Bone marrow (tissue), 2 donors: ENCODE measurements around the gene VWA7.
A peak's percentile ranks its signal among the peaks of the same experiment; 100 is the strongest.
"Not testable (repeated sequence)": the region's sequence is repeated elsewhere in the genome, so short reads cannot be mapped to it uniquely, and the experiment has no call there.

Source experiments
- DNase-seq, 2 donors: peaks; one replicate each; lab custom pipeline; 2025; lab: John Stamatoyannopoulos, UW

Gene VWA7, protein sequence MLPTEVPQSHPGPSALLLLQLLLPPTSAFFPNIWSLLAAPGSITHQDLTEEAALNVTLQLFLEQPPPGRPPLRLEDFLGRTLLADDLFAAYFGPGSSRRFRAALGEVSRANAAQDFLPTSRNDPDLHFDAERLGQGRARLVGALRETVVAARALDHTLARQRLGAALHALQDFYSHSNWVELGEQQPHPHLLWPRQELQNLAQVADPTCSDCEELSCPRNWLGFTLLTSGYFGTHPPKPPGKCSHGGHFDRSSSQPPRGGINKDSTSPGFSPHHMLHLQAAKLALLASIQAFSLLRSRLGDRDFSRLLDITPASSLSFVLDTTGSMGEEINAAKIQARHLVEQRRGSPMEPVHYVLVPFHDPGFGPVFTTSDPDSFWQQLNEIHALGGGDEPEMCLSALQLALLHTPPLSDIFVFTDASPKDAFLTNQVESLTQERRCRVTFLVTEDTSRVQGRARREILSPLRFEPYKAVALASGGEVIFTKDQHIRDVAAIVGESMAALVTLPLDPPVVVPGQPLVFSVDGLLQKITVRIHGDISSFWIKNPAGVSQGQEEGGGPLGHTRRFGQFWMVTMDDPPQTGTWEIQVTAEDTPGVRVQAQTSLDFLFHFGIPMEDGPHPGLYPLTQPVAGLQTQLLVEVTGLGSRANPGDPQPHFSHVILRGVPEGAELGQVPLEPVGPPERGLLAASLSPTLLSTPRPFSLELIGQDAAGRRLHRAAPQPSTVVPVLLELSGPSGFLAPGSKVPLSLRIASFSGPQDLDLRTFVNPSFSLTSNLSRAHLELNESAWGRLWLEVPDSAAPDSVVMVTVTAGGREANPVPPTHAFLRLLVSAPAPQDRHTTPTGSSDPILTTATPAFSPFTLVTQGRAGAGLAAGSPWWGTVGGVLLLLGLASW

DNA sequence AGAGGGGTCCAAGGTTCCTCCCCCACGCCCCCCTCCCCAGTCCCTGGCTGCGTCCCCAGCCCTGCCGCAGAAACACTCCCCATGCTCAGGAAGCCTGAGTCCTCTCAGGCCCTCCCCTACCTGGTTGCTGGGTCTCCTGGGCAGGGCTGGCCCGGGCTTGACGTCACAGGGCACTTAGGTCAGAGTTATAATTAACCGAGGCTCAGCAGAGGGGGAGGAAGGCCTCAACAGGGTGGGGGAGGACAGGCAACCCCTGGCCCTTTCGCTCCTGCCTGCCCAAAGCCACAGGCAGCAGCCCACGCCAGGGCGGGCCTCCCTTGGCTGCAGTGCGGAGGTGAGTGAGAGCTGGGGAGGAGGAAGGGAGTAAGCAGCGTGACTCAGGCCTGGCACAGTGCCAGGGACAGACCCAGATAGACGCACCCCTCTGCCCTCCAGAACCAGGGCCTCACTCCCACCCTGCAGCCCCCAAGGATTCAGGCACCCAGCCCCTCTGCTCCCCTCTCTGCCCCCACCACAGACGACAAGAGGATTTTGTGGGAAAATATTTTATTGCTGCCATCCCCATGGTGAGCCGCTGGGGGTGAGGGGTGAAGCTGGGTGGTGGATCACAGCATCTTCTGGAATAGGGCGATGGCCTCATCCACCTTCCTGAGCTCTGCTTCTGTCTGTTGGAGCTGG, at the start of gene VWA7:
VWA7 (minus strand) TSS at position 340 of the 678 bp plus-strand sequence. CDS start 549 bp downstream, outside the sequence.
- DNase-seq: peak; percentile 34 to 68

DNA sequence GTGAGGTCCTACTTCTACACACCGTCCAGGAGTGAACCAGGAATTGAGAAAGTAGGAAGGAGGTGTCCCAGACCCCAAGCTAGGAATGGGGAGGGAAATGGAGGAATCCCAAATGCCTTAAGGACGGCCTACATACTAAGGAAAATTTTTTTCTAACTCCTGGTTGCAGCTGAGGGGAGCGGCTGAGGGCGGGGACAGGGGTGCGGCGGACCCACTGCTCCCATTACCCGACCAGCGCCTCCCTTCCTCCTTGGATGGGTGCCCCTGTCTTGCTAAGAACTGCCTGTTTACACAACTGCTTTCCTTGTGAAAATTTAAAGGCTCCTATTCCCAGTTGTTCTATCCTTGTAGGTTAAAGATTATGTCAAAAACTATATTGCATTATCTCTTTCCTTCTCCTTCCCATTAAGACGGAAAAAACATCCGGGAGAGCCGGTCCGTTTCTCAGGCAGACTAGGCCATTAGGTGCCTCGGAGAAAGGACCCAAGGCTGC, 49.7 kb upstream of the VWA7 start:
- DNase-seq: no peak

DNA sequence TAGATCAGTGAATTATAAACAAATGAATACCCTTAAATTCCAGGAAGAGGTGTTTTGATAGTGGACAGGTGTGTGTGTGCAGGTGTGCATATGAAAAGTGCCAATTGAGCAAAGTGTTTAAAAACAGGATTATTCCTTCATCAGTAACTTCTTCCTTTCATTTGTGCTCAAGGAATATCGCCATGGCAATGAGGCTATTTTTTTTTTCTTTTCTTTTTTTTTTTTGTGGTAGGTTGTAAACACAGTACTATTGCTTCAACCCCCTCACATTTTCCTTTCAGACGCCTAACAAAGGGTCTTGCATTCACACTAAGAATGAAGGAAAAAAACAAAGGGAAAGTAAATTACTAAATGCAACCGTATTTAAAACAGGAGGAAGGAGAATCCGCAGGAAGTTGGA, 48.4 kb upstream of the VWA7 start:
- no peak for DNase-seq

DNA sequence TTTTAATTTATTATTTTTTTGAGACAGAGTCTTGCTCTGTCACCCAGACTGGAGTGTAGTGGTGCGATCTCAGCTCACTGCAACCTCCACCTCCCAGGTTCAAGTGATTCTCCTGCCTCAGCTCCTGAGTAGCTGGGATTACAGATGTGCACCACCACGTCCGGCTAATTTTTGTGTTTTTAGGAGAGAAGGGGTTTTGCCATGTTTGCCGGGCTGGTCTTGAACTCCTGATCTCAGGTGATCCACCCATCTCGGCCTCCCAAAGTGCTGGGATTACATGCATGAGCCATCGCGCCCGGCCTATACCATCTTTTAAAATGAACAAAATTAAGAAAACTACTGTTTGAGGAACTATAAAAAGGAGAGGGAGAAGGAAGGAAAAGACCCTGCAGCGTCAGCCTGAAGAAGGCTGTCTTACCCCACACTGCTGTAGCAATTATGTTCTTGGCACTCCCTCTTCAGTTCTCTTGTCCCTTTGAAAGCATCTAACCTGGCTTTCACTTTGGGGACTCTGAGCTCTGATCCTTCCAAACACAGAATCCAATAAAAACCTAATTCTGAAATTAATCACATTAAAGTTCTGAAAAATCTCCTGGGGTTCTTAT, 46.6 kb upstream of the VWA7 start:
- peak in 1 of 2 donors; percentile 5 for DNase-seq

DNA sequence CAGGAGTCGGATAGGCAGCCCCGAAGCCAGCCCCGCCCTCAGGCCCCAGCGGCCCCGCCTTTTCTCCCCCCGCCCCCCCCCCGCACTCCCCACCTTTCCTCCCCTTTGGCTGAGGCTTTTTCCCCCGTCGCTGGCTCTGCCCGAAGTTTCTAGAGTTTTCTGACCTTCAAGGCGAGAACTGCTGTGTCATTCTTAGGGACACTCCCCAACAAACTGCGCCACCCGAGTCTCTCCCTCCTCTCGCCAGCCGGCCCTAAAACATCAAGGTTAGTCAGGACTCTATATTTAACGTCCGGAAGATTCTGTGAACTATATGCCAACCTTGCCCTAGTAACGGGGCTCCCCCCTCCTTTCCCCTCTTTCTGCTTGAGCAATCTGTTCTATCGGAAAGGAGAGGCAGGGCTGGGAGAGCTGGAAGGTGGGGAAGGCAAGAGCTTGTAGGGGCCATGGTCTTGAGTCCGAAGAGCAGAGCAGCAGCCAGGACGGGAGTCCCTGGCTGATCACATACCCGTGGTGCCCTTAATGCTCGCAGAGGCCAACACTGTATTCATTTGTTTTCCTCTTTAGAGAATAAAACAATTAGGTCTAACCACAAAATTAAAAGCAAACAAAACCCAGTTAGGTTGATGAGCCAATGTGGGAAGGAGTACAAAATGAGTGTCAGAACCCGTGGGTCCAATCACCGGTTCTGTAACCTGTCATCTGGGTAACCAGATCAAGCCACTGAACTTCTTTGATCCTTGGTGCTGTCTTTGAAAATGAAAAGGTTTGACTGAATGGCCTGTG, 45.1 kb upstream of the VWA7 start:
- peak; percentile 63 to 92 for DNase-seq

DNA sequence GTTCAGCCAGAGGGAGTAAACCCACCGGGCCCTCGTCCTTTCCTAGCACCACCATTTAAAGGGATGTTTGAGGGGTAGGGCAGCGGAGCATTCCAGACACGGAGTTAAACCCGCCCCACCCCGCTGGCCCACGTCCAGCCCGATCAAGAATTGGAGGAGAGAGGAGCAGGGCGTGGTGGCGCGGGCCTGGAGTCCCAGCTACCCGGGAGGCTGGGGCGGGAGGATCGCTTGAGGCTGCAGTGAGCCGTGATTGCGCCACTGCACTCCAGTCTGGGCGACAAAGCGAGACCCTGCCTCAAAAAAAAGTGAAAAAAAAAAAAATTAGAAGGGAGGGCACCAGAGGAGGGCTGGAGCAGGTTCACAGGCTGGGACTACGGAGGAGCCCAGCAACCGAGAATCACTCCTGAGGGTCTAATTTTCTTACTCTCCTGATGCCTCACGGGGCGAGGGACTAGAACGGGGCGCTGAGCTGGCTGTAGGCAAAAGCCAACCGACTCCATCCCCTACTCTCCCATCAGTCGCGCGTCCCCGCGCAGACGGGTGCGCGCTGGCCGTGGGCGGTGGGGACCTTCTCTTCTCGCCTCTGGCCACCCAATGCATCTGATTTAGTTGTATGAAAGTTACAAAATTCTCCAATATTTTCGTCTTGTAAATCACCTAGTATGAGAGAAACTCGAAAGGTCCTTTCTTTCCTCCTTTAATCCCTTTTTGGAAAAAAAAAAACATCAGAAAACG, 44.3 kb upstream of the VWA7 start:
- DNase-seq: peak in 1 of 2 donors; percentile 57

DNA sequence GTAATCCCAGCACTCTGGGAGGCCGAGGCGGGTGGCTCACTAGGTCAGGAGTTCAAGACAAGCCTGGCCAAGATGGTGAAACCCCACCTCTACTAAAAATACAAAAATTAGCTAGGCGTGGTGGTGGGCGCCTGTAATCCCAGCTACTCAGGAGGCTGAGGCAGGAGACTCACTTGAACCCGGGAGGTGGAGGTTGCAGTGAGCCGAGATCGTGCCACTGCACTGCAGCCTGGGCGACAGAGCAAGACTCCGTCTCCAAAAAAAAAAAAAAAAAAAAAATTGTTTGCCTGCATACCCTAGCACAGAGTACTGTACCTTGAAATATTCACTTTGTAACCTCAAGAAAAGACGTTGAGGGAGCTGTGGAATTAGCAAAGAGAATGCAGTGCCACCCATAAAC, 43.3 kb upstream of the VWA7 start:
- not testable (repeated sequence) for DNase-seq

DNA sequence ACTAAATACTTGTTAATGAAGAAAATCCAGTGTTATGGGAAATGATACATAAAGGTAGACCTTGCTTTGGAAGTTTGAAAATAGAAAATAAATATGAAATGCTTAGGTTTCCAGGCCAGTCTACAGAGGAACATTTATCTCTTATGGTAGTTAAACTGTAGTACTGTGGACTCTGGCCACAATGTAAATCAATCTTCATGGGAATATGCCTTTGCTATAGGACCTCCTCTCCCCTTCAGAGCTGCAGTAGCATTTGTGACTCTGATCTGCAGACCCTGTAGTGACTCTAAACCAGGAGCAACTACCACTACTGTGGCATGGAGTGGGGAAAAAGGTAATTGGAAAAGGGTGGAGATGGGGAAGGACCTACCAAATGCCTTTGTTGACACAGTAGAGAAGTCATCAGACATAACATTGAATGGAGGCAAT, 42.8 kb upstream of the VWA7 start:
- DNase-seq: no peak

DNA sequence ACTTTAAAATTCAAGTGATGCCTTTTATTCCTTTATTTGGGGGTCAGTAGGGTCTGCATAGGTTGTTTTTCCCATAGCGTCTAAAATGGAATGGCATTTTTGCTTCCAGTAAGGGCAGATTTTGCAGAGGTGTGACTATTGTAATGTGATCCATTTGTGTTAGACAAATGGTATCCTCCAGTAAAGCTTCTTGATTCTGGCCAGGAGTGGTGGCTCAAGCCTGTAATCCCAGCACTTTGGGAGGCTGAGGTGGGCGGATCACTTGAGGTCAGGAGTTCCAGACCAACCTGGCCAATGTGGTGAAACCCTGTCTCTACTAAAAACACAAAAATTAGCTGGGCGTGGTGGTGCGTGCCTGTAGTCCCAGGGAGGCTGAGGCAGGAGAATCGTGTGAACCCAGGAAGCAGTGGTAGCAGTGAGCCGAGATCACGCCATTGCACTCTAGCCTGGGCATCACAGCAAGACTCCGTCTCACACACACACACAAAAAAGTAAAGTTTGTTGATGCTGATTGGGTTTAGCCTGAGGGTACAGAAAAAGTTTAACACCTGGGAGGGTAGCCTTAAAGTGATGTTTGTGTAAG, 40.9 kb upstream of the VWA7 start:
- not testable (repeated sequence) for DNase-seq

DNA sequence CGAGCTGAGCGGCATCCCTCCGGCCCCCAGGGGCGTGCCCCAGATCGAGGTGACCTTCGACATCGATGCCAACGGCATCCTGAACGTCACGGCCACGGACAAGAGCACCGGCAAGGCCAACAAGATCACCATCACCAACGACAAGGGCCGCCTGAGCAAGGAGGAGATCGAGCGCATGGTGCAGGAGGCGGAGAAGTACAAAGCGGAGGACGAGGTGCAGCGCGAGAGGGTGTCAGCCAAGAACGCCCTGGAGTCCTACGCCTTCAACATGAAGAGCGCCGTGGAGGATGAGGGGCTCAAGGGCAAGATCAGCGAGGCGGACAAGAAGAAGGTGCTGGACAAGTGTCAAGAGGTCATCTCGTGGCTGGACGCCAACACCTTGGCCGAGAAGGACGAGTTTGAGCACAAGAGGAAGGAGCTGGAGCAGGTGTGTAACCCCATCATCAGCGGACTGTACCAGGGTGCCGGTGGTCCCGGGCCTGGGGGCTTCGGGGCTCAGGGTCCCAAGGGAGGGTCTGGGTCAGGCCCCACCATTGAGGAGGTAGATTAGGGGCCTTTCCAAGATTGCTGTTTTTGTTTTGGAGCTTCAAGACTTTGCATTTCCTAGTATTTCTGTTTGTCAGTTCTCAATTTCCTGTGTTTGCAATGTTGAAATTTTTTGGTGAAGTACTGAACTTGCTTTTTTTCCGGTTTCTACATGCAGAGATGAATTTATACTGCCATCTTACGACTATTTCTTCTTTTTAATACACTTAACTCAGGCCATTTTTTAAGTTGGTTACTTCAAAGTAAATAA, 40.2 kb upstream of the VWA7 start:
- peak in 1 of 2 donors; percentile 7 for DNase-seq

DNA sequence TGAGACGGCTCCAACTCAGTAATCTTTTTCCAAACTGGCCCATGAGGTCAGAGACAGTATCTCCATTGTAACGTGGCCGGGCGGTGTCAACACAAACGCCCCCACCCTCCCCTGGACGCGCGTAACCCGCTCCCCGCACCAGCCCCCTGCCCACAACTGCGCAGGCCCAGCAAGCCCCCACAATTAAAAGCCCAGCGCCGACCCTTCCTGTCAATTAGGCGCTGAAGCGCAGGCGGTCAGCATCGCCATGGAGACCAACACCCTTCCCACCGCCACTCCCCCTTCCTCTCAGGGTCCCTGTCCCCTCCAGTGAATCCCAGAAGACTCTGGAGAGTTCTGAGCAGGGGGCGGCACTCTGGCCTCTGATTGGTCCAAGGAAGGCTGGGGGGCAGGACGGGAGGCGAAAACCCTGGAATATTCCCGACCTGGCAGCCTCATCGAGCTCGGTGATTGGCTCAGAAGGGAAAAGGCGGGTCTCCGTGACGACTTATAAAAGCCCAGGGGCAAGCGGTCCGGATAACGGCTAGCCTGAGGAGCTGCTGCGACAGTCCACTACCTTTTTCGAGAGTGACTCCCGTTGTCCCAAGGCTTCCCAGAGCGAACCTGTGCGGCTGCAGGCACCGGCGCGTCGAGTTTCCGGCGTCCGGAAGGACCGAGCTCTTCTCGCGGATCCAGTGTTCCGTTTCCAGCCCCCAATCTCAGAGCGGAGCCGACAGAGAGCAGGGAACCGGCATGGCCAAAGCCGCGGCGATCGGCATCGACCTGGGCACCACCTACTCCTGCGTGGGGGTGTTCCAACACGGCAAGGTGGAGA, 38.1 kb upstream of the VWA7 start, which contains the start of the genes HSPA1A and HSPA1L:
HSPA1A (plus strand) TSS at position 519 of the 814 bp plus-strand sequence; CDS start at position 733, 214 bp downstream.
HSPA1L (minus strand) TSS at position 259 of the 814 bp plus-strand sequence. CDS start 3,311 bp downstream, outside the sequence.
- peak; percentile 77 to 83 for DNase-seq

DNA sequence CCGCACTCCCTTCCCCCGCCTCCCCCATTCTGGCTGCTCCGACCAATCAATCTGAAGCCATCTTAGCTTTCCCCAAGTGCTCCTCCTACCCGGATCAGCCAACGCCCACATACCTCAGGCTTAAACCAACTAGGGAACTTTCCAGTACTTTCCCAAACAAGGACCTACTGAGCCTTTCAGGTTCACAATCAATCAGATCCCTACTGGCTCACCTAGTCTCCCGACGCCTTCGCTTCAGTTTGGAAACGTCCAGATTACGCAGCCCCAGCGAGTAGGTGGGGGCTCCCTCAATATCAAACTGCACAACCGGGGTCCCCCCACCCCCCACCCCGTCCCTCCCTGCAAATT, 37.5 kb upstream of the VWA7 start:
- DNase-seq: peak; percentile 74 to 80

DNA sequence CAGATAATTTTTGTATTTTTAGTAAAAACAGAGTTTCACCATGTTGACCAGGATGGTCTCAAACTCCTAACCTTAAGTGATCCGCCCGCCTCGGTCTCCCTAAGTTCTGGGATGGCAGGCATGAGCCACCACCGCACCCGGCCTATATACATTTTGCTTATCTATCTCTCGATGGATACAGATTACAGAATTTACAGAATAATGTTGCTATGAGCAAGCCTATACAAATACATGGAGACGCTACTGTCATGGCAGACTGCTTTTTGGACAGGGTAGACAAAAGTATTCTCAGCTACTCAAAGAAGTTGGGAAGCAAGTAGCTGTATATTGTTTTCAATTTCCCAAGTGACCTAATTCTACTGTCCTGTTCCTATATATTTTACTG, 36.3 kb upstream of the VWA7 start:
- DNase-seq: no peak

DNA sequence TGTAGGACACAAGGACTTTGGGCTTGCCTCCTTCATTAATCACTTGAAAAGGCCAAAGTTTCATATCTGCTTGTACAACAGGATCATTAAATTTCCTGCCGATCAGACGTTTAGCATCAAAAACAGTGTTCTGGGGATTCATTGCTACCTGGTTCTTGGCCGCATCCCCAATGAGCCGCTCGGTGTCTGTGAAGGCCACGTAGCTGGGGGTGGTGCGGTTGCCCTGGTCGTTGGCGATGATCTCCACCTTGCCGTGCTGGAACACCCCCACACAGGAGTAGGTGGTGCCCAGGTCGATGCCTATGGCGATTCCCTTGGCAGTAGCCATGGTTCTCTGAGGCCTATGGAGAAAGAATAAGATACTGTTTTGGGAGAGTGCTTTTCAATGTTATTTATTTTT, 34.5 kb upstream of the VWA7 start:
- DNase-seq: no peak

DNA sequence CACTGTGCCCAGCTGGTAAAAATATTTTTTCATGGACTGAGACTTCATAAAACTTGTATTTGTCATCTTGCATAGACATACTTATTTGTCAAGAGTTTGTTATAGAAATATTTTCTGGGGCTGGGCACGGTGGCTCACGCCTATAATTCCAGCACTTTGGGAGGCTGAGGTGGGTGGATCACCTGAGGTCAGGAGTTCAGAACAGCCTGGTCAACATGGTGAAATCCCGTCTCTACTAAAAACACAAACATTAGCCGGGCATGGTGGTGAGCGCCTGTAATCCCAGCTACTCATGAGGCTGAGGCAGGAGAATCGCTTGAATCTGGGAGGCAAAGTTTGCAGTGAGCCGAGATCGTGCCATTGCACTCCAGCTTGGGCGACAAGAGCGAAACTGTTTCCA, 31.5 kb upstream of the VWA7 start:
- DNase-seq: not testable (repeated sequence)

DNA sequence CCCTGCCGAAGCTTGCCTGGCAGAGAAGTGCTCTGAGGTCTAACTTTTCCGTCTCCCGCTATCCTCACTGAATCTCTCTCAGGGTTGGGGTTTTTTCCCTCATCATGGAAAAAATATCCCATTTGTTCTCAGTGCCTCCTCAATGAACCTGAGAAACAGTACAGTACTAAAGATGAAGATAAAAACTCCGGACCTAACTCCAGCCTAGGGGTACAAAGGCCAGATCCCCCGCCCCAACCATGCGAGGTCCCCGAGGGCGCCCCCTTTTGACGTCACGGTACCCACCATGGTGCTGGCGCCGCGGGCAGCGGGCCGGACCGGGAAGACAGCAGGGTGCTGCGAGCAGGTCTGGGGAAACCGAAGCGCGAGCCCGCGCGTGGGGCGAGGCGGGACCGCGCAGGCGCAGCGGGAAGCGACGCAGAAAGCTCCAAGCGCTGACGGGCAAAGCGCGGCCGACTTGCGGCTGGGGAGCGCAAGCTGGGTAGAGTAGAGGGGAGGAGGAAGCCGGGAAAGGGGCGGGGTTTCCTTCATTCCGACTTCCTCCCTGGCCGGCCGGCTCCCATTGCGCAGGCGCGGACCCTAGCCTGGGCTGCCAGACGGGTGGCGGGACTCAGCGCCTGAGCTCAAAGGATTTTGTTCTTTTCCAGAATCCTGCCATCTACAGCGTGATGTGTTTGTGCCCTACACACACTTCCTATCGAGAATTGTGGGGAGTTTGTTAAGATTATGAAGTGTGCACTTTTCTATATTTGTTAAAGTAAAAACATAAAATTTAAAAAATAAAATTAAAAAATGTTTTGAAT, 29.5 kb upstream of the VWA7 start, which contains the start of gene LSM2:
LSM2 (minus strand) TSS at position 497 of the 803 bp plus-strand sequence; CDS start at position 288, 209 bp downstream.
- peak; percentile 78 to 92 for DNase-seq

DNA sequence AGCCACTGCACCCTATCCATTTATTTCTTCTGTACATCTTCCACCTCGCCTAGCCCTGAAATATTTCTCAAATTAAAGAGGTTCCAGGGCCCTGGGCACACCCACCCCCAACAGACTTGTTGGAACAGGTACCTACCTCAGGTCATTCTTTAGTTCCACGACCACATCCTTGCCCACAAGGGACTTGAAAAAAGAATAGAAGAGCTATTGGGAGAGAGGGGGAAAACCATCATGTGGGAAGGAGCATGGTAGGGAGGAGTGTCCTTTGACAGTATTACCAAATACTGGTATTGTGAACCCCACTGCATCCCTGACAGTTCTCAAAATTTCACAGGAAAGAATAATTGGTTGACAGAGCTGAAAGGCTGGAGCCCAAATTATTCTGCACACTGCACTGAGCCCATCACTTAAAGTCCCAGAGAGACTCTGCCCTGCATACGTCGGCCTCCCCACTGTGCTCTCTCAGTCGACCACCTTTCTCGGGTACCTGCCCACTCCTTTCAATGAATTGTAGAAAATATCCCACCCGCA, 28.9 kb upstream of the VWA7 start:
- no peak for DNase-seq
